ENCODE data around the gene GTF2H4.
"Not testable (repeated sequence)": the region's sequence is repeated elsewhere in the genome, so short reads cannot be mapped to it uniquely, and the experiment has no call there.

The GTF2H4 gene

GRCh38 chr6:30894935-30895334, 13.1 kb upstream of the GTF2H4 start:
- no peak for DNase-seq (ENCODE audit: low read depth)

- no peak for DNase-seq (ENCODE audit: low read depth)
Measured at GRCh38 chr6:30895343-30895742, 12.7 kb upstream of the GTF2H4 start.

- no peak for DNase-seq (ENCODE audit: low read depth)
Measured at GRCh38 chr6:30896541-30896940, 11.5 kb upstream of the GTF2H4 start.

GRCh38 chr6:30897882-30898281, 10.1 kb upstream of the GTF2H4 start:
- no peak for DNase-seq (ENCODE audit: low read depth)

GRCh38 chr6:30898750-30899360, 9.2 kb upstream of the GTF2H4 start:
- DNase-seq (ENCODE audit: low read depth), result no peak

GRCh38 chr6:30900863-30901417, 7.1 kb upstream of the GTF2H4 start:
- DNase-seq (ENCODE audit: low read depth), result no peak

- DNase-seq (ENCODE audit: low read depth), result no peak
Measured at GRCh38 chr6:30901436-30901835, 6.6 kb upstream of the GTF2H4 start.

GRCh38 chr6:30902196-30902595, 5.8 kb upstream of the GTF2H4 start:
- DNase-seq (ENCODE audit: low read depth), result not testable (repeated sequence)

GRCh38 chr6:30902709-30903108, 5.3 kb upstream of the GTF2H4 start:
- no peak for DNase-seq (ENCODE audit: low read depth)

- no peak for DNase-seq (ENCODE audit: low read depth)
Measured at GRCh38 chr6:30903236-30903635, 4.8 kb upstream of the GTF2H4 start.

GRCh38 chr6:30907290-30907757, 683 bp upstream of the GTF2H4 start:
- DNase-seq (ENCODE audit: low read depth), result not testable (repeated sequence)

- DNase-seq (ENCODE audit: low read depth), result no peak
Measured at GRCh38 chr6:30908700-30909099, 693 bp downstream of the GTF2H4 start.

- DNase-seq (ENCODE audit: low read depth), result not testable (repeated sequence)
Measured at GRCh38 chr6:30910473-30910872, 2.5 kb downstream of the GTF2H4 start.

- DNase-seq (ENCODE audit: low read depth), result no peak
Measured at GRCh38 chr6:30912746-30913520, 4.9 kb downstream of the GTF2H4 start.

- no peak for DNase-seq (ENCODE audit: low read depth)
Measured at GRCh38 chr6:30913721-30914075, 5.7 kb downstream of the GTF2H4 start.

- DNase-seq (ENCODE audit: low read depth), result peak; percentile 83
Measured at GRCh38 chr6:30914076-30914853, 6.3 kb downstream of the GTF2H4 start, which contains the start of gene VARS2. Gene VARS2, plus strand, starts transcription at chr6:30914238. Its CDS starts 599 bp downstream, at chr6:30914837.

GRCh38 chr6:30914854-30915590, 7.0 kb downstream of the GTF2H4 start:
- no peak for DNase-seq (ENCODE audit: low read depth)

- no peak for DNase-seq (ENCODE audit: low read depth)
Measured at GRCh38 chr6:30915591-30915946, 7.6 kb downstream of the GTF2H4 start.

GRCh38 chr6:30917041-30917440, 9.0 kb downstream of the GTF2H4 start:
- DNase-seq (ENCODE audit: low read depth), result no peak

GRCh38 chr6:30917487-30917886, 9.5 kb downstream of the GTF2H4 start:
- DNase-seq (ENCODE audit: low read depth), result no peak

- no peak for DNase-seq (ENCODE audit: low read depth)
Measured at GRCh38 chr6:30918670-30919069, 10.7 kb downstream of the GTF2H4 start.

GRCh38 chr6:30922447-30922852, 14.4 kb downstream of the GTF2H4 start:
- no peak for DNase-seq (ENCODE audit: low read depth)
